ENCODE measurements around the gene IL1RL2. TPM values are rescaled to one million over a fixed set of nuclear protein-coding genes. Genes with fewer than 3 reads are reported as not detected.

Gene IL1RL2
- total RNA-seq, 1 donor from 2014 or later: 2.3 TPM

- no peak for DNase-seq (ENCODE audit: low spot score)
These were observed 7.9 kb downstream of the IL1RL2 start for GRCh38 chr2:102194609-102195268.

GRCh38 chr2:102197389-102198137 lies 10.7 kb downstream of the IL1RL2 start:
- no peak for DNase-seq (ENCODE audit: low spot score)

- no peak for DNase-seq (ENCODE audit: low spot score)
These were observed 13.7 kb downstream of the IL1RL2 start for GRCh38 chr2:102200539-102200938.

GRCh38 chr2:102204638-102205037 lies 17.8 kb downstream of the IL1RL2 start:
- DNase-seq (ENCODE audit: low spot score): no peak

- DNase-seq (ENCODE audit: low spot score): peak; percentile 71
These were observed 20.0 kb downstream of the IL1RL2 start for GRCh38 chr2:102206666-102207341.

- DNase-seq (ENCODE audit: low spot score): peak; percentile 58
These were observed 22.0 kb downstream of the IL1RL2 start for GRCh38 chr2:102208774-102209173.

- no peak for DNase-seq (ENCODE audit: low spot score)
These were observed 22.7 kb downstream of the IL1RL2 start for GRCh38 chr2:102209474-102209873.

- DNase-seq (ENCODE audit: low spot score): no peak
These were observed 30.2 kb downstream of the IL1RL2 start for GRCh38 chr2:102217032-102217431.

- DNase-seq (ENCODE audit: low spot score): no peak
These were observed 38.3 kb downstream of the IL1RL2 start for GRCh38 chr2:102224824-102225739.

- no peak for DNase-seq (ENCODE audit: low spot score)
These were observed 39.3 kb downstream of the IL1RL2 start for GRCh38 chr2:102226171-102226570.

- no peak for DNase-seq (ENCODE audit: low spot score)
These were observed 40.0 kb downstream of the IL1RL2 start for GRCh38 chr2:102226612-102227391.

- no peak for DNase-seq (ENCODE audit: low spot score)
These were observed 42.4 kb downstream of the IL1RL2 start for GRCh38 chr2:102229141-102229769.

GRCh38 chr2:102230410-102230909 lies 43.6 kb downstream of the IL1RL2 start:
- no peak for DNase-seq (ENCODE audit: low spot score)

GRCh38 chr2:102233132-102233884 lies 46.5 kb downstream of the IL1RL2 start:
- no peak for DNase-seq (ENCODE audit: low spot score)

- no peak for DNase-seq (ENCODE audit: low spot score)
These were observed 48.2 kb downstream of the IL1RL2 start for GRCh38 chr2:102235042-102235473.

GRCh38 chr2:102235491-102235890 lies 48.7 kb downstream of the IL1RL2 start:
- DNase-seq (ENCODE audit: low spot score): no peak

- no peak for DNase-seq (ENCODE audit: low spot score)
These were observed 49.3 kb downstream of the IL1RL2 start for GRCh38 chr2:102236132-102236531.

GRCh38 chr2:102237176-102237575 lies 50.4 kb downstream of the IL1RL2 start:
- no peak for DNase-seq (ENCODE audit: low spot score)

GRCh38 chr2:102238039-102238756 lies 51.4 kb downstream of the IL1RL2 start:
- DNase-seq (ENCODE audit: low spot score): peak; percentile 40
